Fibroblast of gingiva (primary cell): ENCODE results near the gene INTS7.
"Not testable (repeated sequence)": the region's sequence is repeated elsewhere in the genome, so short reads cannot be mapped to it uniquely, and the experiment has no call there.

Experiments
- DNase-seq: peaks from one replicate; pipeline ENCODE4 v3.0.0-alpha.2; 2011; ENCODE audit warnings: low read depth

Gene INTS7

GRCh38 chr1:211978596-211978995, 56.8 kb downstream of the INTS7 start:
- DNase-seq = no peak

- peak; percentile 38 for DNase-seq
Measured at GRCh38 chr1:211975152-211975941, 60.0 kb downstream of the INTS7 start.

GRCh38 chr1:211973541-211973940, 61.8 kb downstream of the INTS7 start:
- no peak for DNase-seq

- no peak for DNase-seq
Measured at GRCh38 chr1:211968200-211968834, 67.0 kb downstream of the INTS7 start.

GRCh38 chr1:211967704-211968103, 67.7 kb downstream of the INTS7 start:
- DNase-seq = no peak

- no peak for DNase-seq
Measured at GRCh38 chr1:211965108-211965805, 70.1 kb downstream of the INTS7 start.

- no peak for DNase-seq
Measured at GRCh38 chr1:211959680-211960079, 75.7 kb downstream of the INTS7 start.

- no peak for DNase-seq
Measured at GRCh38 chr1:211959221-211959620, 76.1 kb downstream of the INTS7 start.

GRCh38 chr1:211954028-211954427, 81.3 kb downstream of the INTS7 start:
- DNase-seq = not testable (repeated sequence)

- DNase-seq = not testable (repeated sequence)
Measured at GRCh38 chr1:211953543-211953942, 81.8 kb downstream of the INTS7 start.

GRCh38 chr1:211952299-211952698, 83.1 kb downstream of the INTS7 start:
- no peak for DNase-seq

- DNase-seq = no peak
Measured at GRCh38 chr1:211951856-211952255, 83.5 kb downstream of the INTS7 start.

GRCh38 chr1:211948377-211948776, 87.0 kb downstream of the INTS7 start:
- DNase-seq = no peak

GRCh38 chr1:211947396-211948295, 87.7 kb downstream of the INTS7 start:
- no peak for DNase-seq

- peak; percentile 19 for DNase-seq
Measured at GRCh38 chr1:211944733-211945500, 90.4 kb downstream of the INTS7 start.

- no peak for DNase-seq
Measured at GRCh38 chr1:211942583-211942982, 92.8 kb downstream of the INTS7 start.

GRCh38 chr1:211939876-211940468, 95.4 kb downstream of the INTS7 start:
- no peak for DNase-seq

GRCh38 chr1:211938561-211938997, 96.8 kb downstream of the INTS7 start:
- no peak for DNase-seq

GRCh38 chr1:211937422-211937821, 97.9 kb downstream of the INTS7 start:
- not testable (repeated sequence) for DNase-seq

- no peak for DNase-seq
Measured at GRCh38 chr1:211935448-211935970, 99.8 kb downstream of the INTS7 start.
